OCI-LY1 (cell line): ENCODE measurements around the gene EIF2S3.

Experiments
- CTCF ChIP-seq: fragments of 200-600 bp; sonication (generic), shearing (Covaris generic); IDR thresholded peaks from 2 replicates; pipeline ENCODE4 v1.5.1; 2017; ENCODE audit warnings: mild to moderate bottlenecking, antibody characterized with exemption, low read length, moderate library complexity, mixed read lengths
- EZH2 ChIP-seq: fragments of 200-600 bp; sonication (generic), shearing (Covaris generic); IDR thresholded peaks from 2 replicates; pipeline ENCODE4 v1.8.0; 2017; ENCODE audit warnings: borderline replicate concordance, mixed run types, mild to moderate bottlenecking, antibody characterized with exemption, low read length, moderate library complexity, mixed read lengths

- TF ChIP-seq CTCF (no peak), EZH2 (no peak)
Observed at GRCh38 chrX:24117258-24117657, 62.5 kb downstream of the EIF2S3 start.
